Panc1 (cell line): ENCODE data around the gene SHISAL1.

Source experiments
- CTCF ChIP-seq: fragments of 450-650 bp; IDR thresholded peaks from 2 replicates; pipeline ENCODE4 v1.5.1; 2017; ENCODE audit warnings: mild to moderate bottlenecking
- POLR2AphosphoS5 ChIP-seq: IDR thresholded peaks from 2 replicates; pipeline ENCODE4 v1.6.1; 2012; ENCODE audit warnings: mild to moderate bottlenecking, low read depth, low read length, moderate library complexity
- REST ChIP-seq, 2 experiments: IDR thresholded peaks; 2 replicates each; pipeline ENCODE4 v1.6.1; 2011 to 2012; ENCODE audit warnings: low read depth in 2 of 2, control low read depth in 1 of 2, low read length in 1 of 2, mild to moderate bottlenecking in 1 of 2, moderate library complexity in 1 of 2; ENCODE audit not compliant: insufficient read depth in 1 of 2
- SIN3A ChIP-seq: IDR thresholded peaks from 2 replicates; pipeline ENCODE4 v1.6.1; 2012; ENCODE audit warnings: low read depth, mild to moderate bottlenecking, low read length, moderate library complexity, borderline replicate concordance; ENCODE audit not compliant: insufficient read depth
- TCF7L2 ChIP-seq: IDR thresholded peaks from 2 replicates; pipeline ENCODE4 v1.6.1; 2011; ENCODE audit warnings: mild to moderate bottlenecking, low read depth, low read length, inconsistent platforms

GRCh38 chr22:44291265-44291664 is 21.5 kb downstream of the SHISAL1 start:
- TF ChIP-seq CTCF = no peak
- TF ChIP-seq POLR2AphosphoS5 = no peak
- no peak for TF ChIP-seq REST (IDR thresholded peaks at IDR 0.05; ENCODE audit: insufficient read depth in 1 of 2, low read depth in 2 of 2, low read length in 1 of 2)
- TF ChIP-seq SIN3A = no peak
- TF ChIP-seq TCF7L2 = no peak
